HL-60 (cell line): ENCODE measurements around the gene DUOX2.
"Not testable (repeated sequence)": the region's sequence is repeated elsewhere in the genome, so short reads cannot be mapped to it uniquely, and the experiment has no call there.

Source experiments
- DNase-seq, 2 experiments: peaks; one replicate each; pipeline ENCODE4 v3.0.0-alpha.2; 2010 to 2020; ENCODE audit warnings: low read depth in 1 of 2, low spot score in 1 of 2
- H3K27ac ChIP-seq: fragments of 250-450 bp; sonication (Bioruptor Pico); replicated peaks from 2 replicates; pipeline ENCODE4 v1.5.1; 2020; ENCODE audit warnings: mild to moderate bottlenecking, moderate library complexity
- H3K27me3 ChIP-seq: fragments of 250-450 bp; sonication (Bioruptor Pico); 2 replicates; pipeline ENCODE4 v1.5.1; 2021; ENCODE audit warnings: mild to moderate bottlenecking, moderate library complexity; ENCODE audit not compliant: insufficient read depth, poor library complexity, severe bottlenecking
- H3K4me3 ChIP-seq: replicated peaks from 2 replicates; pipeline ENCODE4 v1.5.1; 2011; ENCODE audit warnings: mild to moderate bottlenecking, control low read depth, low read length; ENCODE audit not compliant: insufficient read depth
- CTCF ChIP-seq: IDR thresholded peaks from one replicate; pipeline ENCODE4 v1.5.1; 2011; ENCODE audit warnings: low read length, control low read depth, inconsistent platforms; ENCODE audit not compliant: insufficient read depth
- GABPA ChIP-seq: IDR thresholded peaks from 2 replicates; pipeline ENCODE4 v1.6.1; 2012; ENCODE audit warnings: low read depth
- POLR2AphosphoS5 ChIP-seq: IDR thresholded peaks from 2 replicates; pipeline ENCODE4 v1.6.1; 2012; ENCODE audit warnings: low read depth
- REST ChIP-seq: IDR thresholded peaks from 2 replicates; pipeline ENCODE4 v1.6.1; 2012; ENCODE audit warnings: low read depth; ENCODE audit not compliant: insufficient replicate concordance
- SPI1 ChIP-seq: IDR thresholded peaks from 2 replicates; pipeline ENCODE4 v1.6.1; 2012; ENCODE audit warnings: low read depth, mild to moderate bottlenecking, borderline replicate concordance

Gene DUOX2

GRCh38 chr15:45058690-45059675 lies 55.0 kb downstream of the DUOX2 start:
- H3K27me3 ChIP-seq, H3K4me3 ChIP-seq: not testable (repeated sequence)
- H3K27ac ChIP-seq, result peak overlapping the region; percentile 69
- DNase-seq, result peak; percentile 30 to 86
- TF ChIP-seq POLR2AphosphoS5, result peak; percentile 30; the same call in 1 of the 2 replicates

DNA sequence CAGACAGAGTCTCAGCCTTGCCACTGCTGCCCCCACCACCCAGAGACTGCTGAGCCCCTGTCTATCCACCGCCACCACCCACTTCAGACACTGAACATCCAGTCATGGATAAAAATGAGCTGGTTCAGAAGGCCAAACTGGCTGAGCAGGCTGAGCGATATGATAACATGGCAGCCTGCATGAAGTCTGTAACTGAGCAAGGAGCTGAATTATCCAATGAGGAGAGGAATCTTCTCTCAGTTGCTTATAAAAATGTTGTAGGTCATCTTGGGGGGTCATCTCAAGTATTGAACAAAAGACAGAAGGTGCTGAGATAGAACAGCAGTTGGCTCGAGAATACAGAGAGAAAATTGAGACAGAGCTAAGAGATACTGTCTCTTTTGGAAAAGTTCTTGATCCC lies 61.3 kb downstream of the DUOX2 start:
- not testable (repeated sequence) for H3K4me3 ChIP-seq, H3K27ac ChIP-seq, H3K27me3 ChIP-seq, DNase-seq

DNA sequence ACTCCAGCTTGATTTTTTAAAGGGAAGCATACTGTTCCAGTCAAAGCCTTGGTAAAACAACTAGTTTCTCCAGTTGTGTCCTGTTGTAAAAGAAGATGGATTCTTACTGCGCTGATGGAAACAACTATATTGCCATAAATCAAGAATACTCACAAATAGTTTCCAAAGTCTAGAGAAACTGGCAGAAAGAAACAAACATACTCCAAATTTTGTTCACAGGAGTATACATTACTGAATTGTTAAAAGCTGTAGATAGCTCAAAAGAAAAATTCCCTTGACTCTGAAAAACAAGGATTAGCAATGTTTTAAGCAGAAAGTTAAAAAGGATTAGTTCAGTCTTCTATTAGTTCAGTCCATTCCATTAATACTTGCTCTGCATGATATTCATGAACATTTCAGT lies 63.4 kb downstream of the DUOX2 start:
- no peaks in the 10 kb centered on the region for H3K27me3 ChIP-seq
- TF ChIP-seq REST (no peak), GABPA (no peak), POLR2AphosphoS5 (no peak), SPI1 (no peak), CTCF (no peak)
- H3K27ac ChIP-seq, result peak overlapping the region; percentile 94
- no peak for DNase-seq
- no peak overlapping the region for H3K4me3 ChIP-seq

- H3K4me3 ChIP-seq, result 0 out of 2 replicates have a peak overlapping the region, but pooled peaks have one; percentile 2
- DNase-seq, result peak; percentile 69 to 96
- H3K27ac ChIP-seq, result peak overlapping the region; percentile 94
- no peaks in the 10 kb centered on the region for H3K27me3 ChIP-seq
- TF ChIP-seq CTCF (no peak), SPI1 (peak; percentile 58; the same call in 1 of the 2 replicates), GABPA (0 out of 2 replicates have a peak, but pooled peaks have one; percentile 19), REST (peak; percentile 37), POLR2AphosphoS5 (peak; percentile 92)
Measured at GRCh38 chr15:45048794-45049631, 65.0 kb downstream of the DUOX2 start.

GRCh38 chr15:45048449-45048793 lies 65.6 kb downstream of the DUOX2 start:
- not testable (repeated sequence) for H3K27me3 ChIP-seq, H3K4me3 ChIP-seq, DNase-seq
- peak overlapping the region; percentile 94 for H3K27ac ChIP-seq

DNA sequence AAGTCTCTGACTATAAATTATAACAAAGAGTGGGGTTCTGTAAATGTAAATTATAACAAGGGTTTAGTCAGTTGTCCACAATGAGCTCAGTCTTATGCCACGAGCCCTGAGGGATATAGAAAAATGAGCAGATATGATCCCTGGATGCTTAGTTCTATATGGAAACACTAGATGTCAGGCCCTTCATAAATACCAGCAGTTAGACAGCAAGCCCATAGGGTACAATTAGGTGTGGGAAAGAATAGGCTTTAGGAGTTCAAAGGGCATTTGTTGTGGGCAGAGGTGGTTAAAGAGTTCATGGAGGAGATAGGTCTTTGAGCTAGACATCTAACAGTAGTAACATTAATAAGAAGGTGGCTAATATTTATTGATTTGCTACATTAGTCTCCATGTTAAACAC lies 69.7 kb downstream of the DUOX2 start:
- DNase-seq, H3K27ac ChIP-seq, H3K4me3 ChIP-seq, H3K27me3 ChIP-seq: not testable (repeated sequence)

- not testable (repeated sequence) for H3K4me3 ChIP-seq, DNase-seq
Measured at GRCh38 chr15:45042859-45043258, 71.1 kb downstream of the DUOX2 start.

More at GRCh38 chr15:45042859-45043258, 71.1 kb downstream of the DUOX2 start:
- H3K27me3 ChIP-seq, H3K27ac ChIP-seq: not testable (repeated sequence)
